GM21360 (cell line): ENCODE results near the gene ZNF662.

Source experiments
- ATAC-seq: cut with Tn5 transposase; IDR thresholded peaks from one replicate; pipeline ENCODE4 v1.9.1; 2021; ENCODE audit warnings: mild to moderate bottlenecking, moderate library complexity; ENCODE audit not compliant: unreplicated experiment

Gene ZNF662

DNA sequence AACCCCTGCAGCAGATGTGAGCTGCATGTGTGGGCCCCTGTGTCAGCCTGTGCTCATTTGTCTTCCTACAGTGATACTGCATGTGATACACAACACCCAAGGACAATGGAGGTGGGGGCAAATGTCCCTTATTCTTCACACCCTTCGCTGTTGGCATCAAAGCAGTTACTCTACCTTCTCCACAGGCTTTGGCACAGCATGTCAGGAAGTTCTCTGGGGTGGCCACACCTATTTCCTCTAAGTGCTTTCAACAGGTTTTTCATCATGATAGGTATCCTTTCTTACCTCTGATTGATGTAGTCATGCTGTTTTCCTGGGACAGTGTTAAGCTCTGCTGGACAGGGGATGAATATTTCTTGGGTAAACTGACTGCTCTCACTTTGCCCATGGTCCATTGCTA lies 29.5 kb downstream of the ZNF662 start:
- ATAC-seq = no peak

DNA sequence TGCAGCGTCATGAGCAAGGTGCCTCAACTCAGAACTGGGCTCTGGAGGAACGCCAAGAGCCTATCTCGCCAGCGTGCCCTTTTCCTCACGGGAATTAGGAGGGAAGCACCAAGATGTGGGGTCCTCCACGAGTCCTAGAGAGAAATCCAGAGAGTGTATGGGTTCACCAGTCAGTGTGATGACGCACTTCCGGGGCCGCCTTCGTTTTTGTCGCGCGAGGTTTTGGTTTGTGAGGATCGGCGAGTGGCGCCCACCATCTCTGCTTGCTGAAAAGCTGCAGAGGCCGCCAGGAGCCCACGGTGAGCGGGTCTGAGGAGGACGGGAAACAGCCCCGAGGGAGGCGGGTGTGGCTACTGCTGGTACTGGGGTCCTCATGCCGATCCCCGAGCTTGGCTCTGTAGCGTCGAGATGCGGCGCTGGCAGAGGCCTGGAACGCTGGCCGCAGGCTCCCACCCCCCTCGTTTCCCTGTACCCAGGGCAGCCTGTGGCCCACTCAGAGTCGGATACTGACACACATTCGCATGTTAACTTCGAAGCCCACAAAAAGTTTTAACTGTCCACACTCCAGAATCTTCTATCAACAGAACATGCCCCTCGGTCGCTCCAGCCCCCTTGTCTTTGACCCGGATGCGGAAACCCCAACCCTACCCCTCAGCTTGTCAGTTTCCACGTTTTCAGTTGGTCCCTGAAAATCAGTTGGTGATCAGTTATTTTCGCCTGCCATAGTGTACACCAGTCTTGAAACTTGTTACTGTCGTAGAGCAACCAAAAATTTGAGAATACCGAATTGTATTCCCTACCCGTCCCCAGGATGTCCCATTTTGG lies 30.4 kb downstream of the ZNF662 start:
- no peak for ATAC-seq

GRCh38 chr3:42937334-42937733 lies 31.4 kb downstream of the ZNF662 start:
- ATAC-seq = no peak

GRCh38 chr3:42942693-42943092 lies 36.8 kb downstream of the ZNF662 start:
- ATAC-seq = no peak

DNA sequence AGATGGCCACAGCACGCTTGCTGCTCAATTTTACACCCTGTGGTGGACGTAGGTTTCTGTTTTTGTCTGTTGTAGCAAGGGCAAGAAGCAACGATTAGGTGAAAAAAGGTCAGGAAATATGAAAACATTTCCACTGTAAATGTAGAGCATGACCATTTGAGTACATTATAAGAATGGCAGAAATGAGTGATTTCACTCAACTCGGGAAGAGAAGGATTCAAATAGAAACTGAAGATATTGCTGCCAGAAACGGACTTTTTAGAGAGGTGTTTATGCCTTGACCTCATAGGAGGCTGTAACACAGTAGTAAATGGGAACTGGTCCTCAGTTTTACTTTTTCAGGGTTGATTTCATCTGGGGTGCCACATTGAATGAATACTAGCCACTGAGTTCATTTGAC lies 40.1 kb downstream of the ZNF662 start:
- ATAC-seq = no peak

- ATAC-seq = no peak
Measured at GRCh38 chr3:42957573-42957972, 51.6 kb downstream of the ZNF662 start.

DNA sequence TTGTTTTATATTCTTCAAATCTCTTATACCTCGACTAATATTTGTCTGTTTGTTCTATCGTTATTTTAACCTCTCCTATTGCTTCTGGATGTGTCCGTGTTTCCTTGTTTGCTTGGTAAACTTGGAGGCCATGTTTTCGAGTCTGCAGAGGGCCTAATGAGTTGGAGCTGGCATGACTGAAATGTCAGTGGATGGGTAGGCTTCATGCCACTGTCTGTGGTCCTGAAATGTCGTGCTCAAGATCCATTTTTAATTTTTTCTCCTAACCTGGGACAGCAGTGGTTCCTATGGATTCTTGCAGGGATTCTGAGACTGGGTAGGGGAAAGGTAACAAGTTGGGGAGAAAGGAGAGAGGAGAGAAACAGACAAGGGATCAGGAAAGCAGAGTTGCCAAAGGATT lies 54.3 kb downstream of the ZNF662 start:
- no peak for ATAC-seq

GRCh38 chr3:42960786-42961185 lies 54.8 kb downstream of the ZNF662 start:
- ATAC-seq = no peak

DNA sequence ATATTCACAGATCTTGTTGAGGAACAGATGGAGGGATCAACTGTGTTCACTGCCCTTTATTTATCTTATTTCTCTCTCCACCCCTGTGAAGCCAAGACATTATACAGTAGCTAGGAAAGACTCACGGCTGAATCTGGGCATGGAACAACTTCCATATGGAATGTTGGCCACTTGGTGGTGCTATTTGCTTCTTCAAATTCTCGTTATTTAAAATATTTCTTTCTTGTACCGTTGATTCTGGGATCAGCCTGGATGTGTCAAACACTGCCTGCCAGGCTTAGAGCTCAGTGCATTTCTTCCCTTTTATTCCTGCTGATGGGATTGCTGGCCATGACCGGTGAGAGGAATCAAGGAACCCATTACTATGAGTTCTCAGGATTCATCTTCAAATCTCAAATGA lies 55.7 kb downstream of the ZNF662 start:
- ATAC-seq = no peak

GRCh38 chr3:42963269-42963668 lies 57.3 kb downstream of the ZNF662 start:
- no peak for ATAC-seq

- no peak for ATAC-seq
Measured at GRCh38 chr3:42964266-42964665, 58.3 kb downstream of the ZNF662 start.
